GM12872 (cell line): Measurements from ENCODE around the gene PSMD13.

Source experiments
- TF ChIP-seq, protein P1 (sequence below): IDR thresholded peaks from 3 replicates; pipeline ENCODE4 v1.5.1; 2011; ENCODE audit warnings: low read depth, mild to moderate bottlenecking, low read length, moderate library complexity; ENCODE audit not compliant: insufficient read depth

PSMD13 gene

DNA sequence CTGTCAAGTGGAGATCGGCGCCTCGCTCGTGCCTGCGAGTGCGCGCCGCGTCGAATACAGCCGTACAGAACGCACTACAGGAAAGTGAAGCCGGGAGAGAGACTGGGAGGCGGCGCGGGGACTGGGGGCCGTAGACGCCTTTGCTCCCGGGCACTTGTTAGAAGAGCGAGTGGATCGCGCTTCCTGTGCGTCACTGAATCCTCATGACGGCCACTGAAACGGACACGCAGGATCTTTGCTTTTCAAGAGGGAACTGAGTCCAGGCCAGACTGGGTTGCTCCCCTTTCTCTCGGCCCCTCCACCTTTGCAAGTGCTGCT is 29.0 kb upstream of the PSMD13 start:
- TF ChIP-seq, protein P1, sequence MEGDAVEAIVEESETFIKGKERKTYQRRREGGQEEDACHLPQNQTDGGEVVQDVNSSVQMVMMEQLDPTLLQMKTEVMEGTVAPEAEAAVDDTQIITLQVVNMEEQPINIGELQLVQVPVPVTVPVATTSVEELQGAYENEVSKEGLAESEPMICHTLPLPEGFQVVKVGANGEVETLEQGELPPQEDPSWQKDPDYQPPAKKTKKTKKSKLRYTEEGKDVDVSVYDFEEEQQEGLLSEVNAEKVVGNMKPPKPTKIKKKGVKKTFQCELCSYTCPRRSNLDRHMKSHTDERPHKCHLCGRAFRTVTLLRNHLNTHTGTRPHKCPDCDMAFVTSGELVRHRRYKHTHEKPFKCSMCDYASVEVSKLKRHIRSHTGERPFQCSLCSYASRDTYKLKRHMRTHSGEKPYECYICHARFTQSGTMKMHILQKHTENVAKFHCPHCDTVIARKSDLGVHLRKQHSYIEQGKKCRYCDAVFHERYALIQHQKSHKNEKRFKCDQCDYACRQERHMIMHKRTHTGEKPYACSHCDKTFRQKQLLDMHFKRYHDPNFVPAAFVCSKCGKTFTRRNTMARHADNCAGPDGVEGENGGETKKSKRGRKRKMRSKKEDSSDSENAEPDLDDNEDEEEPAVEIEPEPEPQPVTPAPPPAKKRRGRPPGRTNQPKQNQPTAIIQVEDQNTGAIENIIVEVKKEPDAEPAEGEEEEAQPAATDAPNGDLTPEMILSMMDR, result no peak

DNA sequence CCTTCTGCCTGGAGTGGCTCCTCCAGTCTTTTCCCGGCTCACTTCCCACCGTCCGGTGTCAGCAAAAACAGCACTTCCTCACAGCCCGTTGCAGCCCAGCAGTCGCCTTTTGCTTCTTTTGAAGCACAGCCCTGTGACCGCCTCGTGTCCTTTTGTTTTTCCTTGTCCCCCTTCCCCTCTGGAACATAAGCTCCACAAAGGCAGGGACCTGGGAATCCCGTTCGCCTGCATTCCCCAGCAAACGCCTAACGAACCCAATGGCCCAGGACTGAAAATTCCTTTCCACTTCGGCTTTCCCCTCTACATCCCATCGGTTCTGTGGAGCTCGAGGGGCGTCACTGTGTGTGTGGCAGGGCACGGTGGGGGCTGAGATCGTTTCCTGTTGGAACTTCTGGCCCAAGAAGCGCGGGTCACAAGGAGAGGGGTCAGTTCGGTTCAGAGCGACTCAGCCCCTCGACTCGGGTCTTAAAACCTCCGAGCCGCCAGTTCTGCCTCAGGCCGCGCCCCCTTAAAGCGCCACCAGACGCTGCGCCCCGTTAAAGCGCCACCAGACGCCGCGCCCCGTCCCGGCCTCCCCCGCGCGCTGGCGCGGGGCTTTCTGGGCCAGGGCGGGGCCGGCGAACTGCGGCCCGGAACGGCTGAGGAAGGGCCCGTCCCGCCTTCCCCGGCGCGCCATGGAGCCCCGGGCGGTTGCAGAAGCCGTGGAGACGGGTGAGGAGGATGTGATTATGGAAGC is 28.4 kb upstream of the PSMD13 start:
- TF ChIP-seq, protein P1, result no peak

DNA sequence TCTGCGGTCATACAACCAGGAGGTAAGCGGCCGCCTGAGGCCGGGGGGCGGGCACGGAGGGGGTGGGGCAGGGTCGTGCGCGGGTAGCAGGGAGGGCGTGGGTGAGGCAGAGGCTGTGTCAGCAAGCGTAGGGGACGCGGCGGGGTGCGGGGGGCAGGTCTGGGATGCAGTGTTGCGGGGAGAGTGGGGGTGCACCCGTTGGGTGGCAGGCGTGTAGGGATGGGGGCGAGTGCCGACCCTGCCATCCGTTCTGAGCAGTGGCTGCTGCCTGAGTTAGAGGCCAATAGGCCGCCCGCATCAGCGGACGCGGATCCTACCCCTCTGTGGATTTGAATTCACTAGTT is 27.9 kb upstream of the PSMD13 start:
- TF ChIP-seq, protein P1, result no peak

DNA sequence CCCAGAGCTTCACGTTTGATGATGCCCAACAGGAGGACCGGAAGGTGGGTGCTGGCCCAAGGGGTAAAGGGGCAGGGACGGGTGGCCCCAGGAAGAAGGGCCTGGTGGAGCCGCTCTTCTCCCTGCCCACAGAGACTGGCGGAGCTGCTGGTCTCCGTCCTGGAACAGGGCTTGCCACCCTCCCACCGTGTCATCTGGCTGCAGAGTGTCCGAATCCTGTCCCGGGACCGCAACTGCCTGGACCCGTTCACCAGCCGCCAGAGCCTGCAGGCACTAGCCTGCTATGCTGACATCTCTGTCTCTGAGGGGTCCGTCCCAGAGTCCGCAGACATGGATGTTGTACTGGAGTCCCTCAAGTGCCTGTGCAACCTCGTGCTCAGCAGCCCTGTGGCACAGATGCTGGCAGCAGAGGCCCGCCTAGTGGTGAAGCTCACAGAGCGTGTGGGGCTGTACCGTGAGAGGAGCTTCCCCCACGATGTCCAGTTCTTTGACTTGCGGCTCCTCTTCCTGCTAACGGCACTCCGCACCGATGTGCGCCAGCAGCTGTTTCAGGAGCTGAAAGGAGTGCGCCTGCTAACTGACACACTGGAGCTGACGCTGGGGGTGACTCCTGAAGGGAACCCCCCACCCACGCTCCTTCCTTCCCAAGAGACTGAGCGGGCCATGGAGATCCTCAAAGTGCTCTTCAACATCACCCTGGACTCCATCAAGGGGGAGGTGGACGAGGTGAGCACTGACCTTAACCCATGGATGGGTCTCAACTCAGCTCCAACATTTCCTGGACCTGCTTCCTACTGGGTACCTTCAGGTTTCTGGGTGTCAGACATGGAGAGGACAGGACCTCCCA is 27.3 kb upstream of the PSMD13 start:
- TF ChIP-seq, protein P1, result no peak

DNA sequence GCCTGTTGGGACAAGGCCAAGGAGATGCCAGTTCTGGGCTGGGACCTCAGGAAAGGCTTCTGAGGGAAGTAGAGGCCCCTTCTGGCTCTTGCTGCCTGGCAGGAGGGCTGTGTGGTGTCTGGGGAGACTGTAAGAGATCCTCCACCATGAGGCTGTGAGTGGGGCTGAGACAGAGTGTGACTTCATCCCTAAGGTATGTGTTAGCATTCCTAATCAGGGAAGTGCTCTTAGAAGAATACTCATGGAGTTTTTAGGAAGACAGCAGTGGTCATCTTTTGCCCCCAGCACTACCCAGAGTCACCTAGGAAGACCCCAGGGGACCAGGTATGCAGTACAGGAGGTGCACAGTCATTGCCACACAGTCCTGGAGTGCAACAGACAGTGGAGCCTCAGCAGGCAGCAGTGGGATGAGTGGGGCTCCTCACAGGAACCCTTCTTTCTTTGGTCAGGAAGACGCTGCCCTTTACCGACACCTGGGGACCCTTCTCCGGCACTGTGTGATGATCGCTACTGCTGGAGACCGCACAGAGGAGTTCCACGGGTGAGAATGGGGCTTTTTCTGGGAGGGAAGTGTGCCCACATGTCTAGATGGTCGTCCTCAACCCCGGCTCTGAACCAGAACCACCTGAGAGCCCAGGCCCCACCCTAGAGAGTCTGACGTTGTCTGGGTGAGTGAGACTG is 26.5 kb upstream of the PSMD13 start:
- TF ChIP-seq, protein P1, result no peak

DNA sequence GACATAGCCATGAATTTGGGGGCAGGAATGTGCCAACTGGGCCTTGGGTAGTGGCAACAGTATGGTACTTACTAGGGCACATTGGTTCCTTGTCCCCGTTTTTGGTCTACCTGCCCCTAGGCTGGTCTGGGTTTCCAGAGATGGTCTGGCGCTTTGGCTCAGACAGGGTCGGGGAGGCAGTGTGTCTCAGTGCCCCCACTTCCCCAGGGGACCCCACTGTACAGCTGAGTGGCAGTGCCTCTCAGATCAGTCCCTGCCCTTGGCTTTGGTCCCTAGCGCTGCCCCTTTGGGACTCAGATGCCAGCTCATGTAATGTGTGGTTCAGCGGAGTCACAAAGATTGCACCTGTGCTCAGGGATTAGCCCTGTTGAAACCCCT is 26.0 kb upstream of the PSMD13 start:
- TF ChIP-seq, protein P1, result no peak

DNA sequence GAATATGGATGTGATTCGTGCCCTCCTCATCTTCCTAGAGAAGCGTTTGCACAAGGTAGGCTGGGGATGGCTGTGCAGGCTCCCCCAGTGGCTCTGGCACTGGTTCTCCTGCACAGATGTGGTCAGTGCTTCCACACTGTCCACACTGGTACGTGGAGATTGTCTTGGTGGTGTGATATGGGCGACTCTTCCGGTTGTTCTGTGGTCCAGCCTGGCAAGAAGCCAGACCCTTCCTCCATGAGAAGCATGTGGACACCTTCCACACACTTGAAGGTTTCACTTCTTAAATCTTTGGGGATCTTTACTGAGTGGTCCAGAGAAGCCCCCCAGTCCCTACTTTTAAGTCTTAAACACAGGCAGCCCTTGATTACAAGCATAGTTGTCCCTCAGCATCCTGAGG is 25.5 kb upstream of the PSMD13 start:
- TF ChIP-seq, protein P1, result no peak
